Right renal pelvis (tissue), 4 donors: ENCODE measurements around the gene PCDH9. TPM values are rescaled to one million over a fixed set of nuclear protein-coding genes. Genes with fewer than 3 reads are reported as not detected.

ENCODE experiments used
- DNase-seq, 4 donors: peaks; one replicate each; pipeline ENCODE4 v3.0.0-alpha.2; 2013; ENCODE audit warnings: low read depth in 4 of 4, low spot score in 3 of 4, missing footprints in 1 of 4
- polyA plus RNA-seq, 4 donors: library from polyadenylated mRNA; unstranded; fragments of 120-200 nt; gene quantifications; one replicate each; pipeline ENCODE4 v1.2.1, GENCODE V29; 2013; ENCODE audit not compliant: insufficient read length in 4 of 4

Gene PCDH9, protein sequence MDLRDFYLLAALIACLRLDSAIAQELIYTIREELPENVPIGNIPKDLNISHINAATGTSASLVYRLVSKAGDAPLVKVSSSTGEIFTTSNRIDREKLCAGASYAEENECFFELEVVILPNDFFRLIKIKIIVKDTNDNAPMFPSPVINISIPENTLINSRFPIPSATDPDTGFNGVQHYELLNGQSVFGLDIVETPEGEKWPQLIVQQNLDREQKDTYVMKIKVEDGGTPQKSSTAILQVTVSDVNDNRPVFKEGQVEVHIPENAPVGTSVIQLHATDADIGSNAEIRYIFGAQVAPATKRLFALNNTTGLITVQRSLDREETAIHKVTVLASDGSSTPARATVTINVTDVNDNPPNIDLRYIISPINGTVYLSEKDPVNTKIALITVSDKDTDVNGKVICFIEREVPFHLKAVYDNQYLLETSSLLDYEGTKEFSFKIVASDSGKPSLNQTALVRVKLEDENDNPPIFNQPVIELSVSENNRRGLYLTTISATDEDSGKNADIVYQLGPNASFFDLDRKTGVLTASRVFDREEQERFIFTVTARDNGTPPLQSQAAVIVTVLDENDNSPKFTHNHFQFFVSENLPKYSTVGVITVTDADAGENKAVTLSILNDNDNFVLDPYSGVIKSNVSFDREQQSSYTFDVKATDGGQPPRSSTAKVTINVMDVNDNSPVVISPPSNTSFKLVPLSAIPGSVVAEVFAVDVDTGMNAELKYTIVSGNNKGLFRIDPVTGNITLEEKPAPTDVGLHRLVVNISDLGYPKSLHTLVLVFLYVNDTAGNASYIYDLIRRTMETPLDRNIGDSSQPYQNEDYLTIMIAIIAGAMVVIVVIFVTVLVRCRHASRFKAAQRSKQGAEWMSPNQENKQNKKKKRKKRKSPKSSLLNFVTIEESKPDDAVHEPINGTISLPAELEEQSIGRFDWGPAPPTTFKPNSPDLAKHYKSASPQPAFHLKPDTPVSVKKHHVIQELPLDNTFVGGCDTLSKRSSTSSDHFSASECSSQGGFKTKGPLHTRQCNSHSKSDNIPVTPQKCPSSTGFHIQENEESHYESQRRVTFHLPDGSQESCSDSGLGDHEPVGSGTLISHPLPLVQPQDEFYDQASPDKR (N-terminal part only)
- 10 to 100 TPM; 12.8 to 16.5 (median 15.0) TPM for polyA plus RNA-seq

DNA sequence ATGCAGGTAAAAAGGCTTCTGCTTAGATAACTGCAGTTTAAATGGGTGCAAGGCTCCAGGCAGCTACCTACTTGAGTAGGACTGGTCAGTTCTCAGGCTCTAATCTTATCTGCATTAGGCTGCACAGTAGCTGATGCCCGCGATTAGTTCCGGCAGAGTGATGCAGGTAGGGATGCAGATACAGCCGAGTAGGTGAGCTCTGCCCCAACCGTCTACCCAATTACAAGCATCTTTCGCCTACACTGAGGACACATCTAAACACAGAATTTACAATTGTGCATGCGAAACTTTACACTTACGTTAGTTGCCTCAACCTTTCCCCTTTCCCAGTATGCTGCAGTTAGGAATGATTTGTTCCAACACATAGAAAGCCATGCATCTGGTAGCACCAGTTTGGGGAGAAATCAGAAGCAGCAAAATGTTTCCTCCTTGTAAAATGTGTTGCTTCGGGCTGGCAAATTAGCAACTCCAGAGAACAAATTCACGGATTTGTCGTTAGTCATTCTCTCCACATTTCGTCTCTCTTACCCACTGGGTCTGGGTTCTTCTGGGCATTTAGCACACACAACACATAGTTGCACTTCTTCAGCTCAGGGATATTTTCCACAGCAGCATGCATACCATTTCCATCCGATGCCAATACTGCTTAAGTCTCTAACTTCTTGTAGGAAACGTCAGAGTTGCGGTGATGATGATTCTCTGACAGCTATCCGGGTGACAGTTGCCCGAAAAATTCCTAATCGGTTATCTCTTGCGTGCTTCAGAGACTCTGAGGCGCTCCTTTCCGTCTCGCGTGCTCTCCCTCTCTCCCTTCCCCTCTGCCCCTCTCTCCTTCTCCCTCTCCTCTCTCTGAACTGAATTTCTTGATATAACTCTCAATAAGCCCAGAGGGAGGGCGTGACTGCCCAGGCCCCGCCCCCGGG lies at the start of gene PCDH9:
Gene PCDH9, minus strand, starts transcription at position 856 of the 923 bp plus-strand sequence. CDS start 1,896 bp downstream, outside the sequence.
- peak in 1 of 4 donors; percentile 65 for DNase-seq

DNA sequence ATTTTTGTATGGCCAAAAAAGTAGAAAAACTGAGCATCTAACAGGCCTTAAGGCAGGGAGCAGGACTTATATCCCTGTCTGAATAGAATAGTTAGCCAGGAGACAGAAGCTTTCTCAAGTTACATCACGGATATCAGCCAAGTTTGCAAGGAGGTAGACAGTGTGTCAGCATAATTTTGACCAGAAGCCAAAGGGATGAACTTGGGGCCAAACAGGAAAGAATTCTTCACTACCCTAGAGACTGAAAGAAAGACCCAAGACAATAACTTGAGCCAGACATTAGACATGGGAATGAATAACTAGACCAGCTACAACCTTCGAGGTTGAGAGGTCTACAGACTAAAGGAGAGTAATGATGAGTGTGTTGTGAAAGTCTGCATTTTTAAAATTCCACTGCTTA lies 48.1 kb upstream of the PCDH9 start:
- DNase-seq: no peak

DNA sequence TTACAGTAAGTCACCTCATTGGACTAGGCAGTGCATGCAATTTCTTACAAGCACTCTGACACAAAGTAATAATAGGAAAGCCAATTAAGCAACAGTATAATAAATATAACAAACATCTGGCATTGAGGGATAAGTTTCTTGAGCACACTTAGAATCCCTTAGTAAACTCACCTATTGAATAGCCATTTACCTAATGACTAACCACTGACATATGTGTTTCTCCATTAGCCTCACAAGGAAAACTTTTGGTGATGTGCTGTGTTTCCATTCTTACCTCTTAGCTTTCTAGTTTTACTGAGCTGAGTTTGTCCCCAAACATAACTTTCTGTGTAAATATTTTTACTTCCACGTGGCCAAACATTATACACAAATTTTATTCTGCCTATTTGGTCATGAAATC lies 47.4 kb upstream of the PCDH9 start:
- no peak for DNase-seq

DNA sequence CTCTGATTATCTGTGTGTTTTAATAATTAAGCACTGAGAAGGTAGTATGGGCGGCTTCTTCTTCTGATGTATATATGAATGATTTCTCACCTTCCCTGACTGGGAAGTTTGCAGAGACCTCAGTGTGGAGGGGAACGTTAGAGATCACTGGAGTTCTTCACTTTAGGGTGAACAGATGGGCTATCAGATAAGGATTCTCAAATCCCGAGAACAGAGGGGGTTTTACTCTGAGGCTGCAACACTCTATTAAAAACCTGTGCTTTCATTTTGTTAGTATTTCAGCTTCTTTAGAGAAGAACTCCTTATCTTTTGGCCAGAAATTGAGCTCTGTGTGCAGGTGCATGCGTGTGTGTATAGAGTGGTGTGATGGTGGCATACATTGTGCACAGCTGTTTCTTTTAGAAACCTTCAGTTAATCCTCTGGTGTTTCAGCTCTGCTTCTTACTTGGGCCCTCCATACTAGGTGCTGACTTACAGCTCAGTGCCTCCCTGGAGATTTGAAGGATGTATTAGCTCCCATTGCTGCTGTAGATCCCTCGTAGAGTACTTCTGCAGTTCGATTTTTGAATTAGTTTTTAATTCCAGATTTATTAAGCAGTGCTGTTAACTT lies 45.3 kb upstream of the PCDH9 start:
- no peak for DNase-seq

DNA sequence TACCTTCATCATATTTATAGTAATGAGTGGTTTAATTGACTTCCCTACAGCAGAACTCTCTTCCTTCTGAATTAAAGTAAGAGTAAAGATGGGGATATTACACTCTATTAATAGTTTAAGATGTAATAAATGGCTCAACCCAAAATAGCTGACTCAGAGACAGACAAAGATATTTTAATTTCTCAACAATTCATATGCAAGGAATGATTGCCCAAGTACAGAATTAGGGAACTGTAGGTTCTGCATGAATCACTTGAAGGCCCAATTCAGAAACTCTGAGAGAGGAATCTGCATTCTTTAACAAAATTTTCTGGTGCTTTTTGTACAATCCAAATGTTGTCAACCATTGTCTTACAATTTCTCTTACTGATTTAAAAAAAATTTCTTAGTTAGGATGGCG lies 42.9 kb upstream of the PCDH9 start:
- no peak for DNase-seq

DNA sequence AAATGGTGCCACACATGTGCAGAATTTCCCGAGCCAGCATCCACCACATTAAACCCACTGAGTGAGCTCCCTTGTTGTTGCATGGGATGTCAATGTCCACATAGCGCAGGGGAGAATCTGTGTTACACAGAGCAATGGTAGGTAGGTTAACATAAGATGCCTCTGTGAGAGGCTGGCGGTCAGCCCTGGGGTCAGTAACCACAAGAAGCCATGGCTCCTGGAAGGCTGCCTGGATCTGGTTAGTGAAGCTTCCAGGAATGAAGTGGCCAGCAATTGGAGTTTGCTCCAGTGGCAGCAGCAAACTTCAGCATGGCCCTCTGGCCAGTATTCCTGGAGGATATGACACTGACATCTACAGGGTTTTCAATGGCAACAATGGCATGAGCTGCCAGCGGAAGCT lies 37.0 kb upstream of the PCDH9 start:
- DNase-seq: no peak

DNA sequence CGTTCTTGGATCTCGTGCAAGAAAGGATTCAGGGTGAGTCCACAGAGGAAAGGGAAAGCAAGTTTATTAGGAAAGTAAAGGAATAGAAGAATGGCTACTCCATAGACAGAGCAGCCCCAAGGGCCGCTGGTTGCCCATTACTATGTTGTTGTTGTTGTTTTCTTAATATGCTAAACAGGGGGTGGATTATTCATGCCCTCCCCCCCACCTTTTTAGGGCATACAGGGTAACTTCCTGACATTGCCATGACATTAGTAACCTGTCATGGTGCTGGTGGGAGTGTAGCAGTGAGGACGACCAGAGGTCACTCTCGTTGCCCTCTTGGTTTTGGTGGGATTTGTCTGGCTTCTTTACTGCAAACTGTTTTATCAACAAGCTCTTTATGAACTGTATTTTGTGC lies 29.1 kb upstream of the PCDH9 start:
- DNase-seq: no peak

DNA sequence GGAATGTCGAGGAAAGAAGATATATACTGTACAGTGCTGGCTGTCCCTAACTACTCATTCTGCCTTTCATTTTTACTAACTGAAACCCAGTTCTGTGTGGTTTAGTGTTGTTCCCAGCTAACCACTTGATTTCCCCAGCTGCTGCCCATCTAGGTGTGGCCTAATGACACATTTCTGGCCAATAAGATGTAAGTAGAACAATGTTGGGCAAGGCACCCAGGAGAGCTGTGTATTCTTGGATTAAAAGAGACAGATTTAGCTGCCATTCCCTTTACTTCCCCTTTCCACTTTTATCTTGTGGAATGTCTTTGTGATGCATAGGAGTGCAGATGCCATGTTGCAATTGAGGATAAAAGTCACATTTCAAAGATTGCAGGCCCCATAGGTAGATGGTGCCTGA lies 28.3 kb upstream of the PCDH9 start:
- DNase-seq: no peak

DNA sequence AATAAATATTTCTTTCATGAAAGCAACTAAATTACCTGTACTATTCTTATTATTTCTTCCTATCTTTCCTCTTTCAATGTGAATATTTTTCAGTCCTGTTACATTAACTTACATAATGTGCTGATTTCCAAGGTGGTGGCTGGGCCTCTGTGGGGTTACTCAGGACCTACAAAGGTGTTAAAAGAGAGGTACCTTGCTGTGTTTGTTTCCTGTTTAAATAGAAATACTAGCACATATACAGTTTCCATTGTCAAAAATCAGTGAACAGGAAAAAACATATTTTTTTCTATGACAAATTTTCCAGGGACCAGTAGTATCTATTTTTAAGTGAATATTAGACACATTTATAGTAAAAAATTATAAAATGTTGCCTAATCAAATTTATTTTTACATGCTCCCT lies 8.7 kb upstream of the PCDH9 start:
- DNase-seq: no peak

DNA sequence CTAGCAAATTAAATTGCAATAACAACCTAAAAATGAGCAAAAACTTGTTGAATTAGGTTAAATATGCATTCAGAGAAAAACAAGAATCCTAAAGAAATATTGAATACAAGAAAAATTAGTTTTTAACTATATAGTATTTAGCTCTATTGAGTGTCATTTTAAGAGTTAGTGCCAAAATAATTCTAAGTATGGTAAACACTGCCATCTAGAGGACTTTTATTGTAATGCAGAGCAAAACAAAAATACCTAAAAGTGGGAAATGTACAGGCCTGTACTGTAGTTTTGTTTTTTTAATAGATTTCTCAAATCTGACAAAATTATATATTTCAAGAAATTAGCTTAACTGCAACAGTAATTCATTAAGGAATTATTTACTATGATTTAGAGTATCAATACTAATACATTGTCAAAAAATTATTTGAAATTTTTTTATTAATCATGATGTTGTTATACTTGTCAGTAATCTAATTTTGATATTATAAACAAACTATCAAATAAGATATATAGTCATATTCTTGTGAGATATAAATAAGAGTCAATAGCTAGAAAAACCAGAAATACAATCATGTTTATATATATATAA lies 8.2 kb upstream of the PCDH9 start:
- DNase-seq: no peak

DNA sequence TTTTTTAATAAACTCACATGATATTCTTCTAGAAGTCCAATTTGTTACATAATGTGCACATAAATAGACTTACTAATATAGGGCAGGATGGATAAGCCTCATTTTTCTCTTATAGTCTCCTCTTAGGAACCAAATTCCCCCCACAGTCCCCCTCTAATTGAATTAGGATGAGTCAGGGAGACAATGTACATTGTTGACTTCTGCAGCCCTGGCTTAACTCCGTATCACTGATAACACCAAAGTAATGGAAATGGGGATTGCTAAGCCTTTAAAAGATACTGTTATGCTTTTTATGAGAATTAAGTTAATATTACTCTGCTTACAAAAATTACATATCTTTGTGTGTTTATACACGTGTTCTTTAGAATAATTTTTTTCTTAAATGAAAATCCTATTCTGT lies 5.1 kb upstream of the PCDH9 start:
- DNase-seq: no peak

DNA sequence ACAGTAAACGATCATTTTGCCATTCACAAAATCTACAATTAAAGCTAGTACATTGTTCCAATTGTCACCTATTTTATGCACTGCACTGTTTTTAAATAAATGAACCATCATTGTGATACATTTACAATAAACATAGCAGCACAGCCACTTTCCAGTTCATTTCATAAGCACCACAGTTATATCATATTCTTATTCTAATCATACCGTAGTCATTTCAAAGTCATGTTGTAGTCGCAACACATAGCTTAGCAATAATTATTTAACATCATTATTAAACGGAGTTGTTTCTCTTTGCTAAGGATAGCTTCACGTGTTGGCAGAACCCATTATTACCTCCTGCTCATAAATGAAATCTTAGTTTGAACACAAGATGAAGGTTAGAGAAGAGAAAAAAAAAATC lies 2.2 kb upstream of the PCDH9 start:
- DNase-seq: no peak

DNA sequence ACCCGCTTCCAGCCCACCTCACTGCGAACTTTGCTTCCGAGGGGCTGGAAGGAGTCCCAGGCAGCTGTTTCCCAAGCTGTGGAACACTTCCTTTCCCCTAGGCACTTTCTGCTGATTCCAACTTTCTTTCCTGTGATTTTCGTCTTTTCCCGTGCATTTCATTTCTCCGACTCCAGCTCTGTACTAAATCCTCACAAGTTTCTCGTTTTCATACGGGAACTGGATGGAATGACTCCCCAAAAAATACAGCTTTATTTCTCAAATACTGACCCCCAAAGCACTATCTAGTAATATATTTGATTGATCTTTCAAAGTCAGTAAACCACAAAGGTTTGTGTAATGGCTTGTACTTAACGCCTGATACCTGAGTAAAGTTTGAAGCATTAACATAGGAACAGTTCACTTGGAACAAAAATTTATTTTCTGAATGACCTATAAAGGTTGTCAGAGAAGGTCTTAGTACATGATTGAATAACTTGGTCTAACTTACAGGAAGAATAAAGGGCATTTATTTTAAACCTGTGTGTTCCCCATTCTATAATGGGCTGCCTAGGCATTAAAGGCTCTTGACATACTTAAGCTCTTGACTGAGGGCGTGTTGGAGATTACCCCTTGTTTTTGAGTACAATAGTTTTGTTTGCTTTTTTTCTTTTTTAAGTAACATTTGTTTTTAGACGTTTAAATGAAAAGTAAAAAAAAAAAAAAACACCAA lies 1.3 kb upstream of the PCDH9 start:
- DNase-seq: peak in 1 of 4 donors; percentile 72

DNA sequence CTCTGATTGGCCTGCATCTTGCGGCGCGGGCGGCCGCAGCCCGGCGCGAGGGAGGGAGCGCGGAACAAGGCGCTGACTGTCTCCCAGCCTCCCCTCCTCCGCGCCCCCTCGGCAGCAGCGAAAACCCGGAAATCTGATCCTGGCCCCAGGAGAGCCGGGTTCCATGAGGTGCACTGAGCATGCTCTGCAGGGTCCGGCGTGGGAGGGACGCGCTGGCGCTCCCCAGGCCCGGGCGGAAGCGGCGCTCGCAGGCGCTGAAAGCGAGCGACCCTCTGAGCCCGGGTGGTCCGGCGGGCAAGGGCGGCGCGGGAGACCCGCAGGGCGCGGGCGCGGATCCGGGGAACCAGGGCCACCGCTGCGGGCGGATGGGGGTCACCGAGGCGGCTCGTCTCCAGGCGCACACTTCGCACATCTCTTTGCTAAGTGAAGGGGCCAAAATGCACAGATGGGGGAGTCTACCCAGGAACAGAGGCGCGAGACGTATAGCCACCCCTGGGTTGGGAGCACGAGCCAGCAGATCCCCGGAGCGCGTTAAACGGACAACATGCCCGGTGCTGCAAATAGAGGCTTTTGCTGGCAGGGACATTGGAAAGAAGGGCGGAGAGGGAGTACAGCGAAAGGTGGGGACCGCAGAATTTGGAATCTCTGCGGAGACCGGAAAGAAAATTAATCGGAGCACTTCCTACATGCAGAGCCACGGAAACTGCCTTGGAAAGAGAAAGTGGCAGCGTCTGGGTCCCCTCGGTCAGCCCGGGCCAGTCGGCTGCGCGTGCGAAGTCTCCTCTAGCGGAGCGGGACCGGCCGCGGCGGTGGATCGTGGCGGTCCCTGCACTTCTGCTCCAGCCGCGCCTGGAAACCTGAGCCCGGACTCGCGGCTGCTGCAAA lies 510 bp upstream of the PCDH9 start:
- DNase-seq: peak; percentile 92 to 96 (median 96)

DNA sequence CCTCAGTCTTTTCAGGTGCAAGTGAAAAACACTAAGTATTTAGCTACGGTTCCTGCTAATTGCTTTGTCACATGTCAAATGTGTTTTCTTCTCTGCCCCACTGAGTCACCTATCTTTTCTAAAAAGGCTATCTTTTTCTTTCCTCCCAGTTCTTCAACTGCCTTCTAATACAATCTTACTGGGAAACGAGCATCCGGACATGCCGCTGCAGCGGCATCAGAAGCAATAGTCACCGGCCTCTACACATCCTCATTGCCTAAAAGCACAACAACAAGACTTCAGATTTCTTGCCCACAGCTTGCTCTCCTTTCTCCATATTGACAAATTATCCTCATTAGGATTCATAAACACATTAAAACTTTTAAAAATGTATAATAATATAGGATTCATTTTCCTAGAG lies 1.2 kb downstream of the PCDH9 start:
- DNase-seq: no peak

DNA sequence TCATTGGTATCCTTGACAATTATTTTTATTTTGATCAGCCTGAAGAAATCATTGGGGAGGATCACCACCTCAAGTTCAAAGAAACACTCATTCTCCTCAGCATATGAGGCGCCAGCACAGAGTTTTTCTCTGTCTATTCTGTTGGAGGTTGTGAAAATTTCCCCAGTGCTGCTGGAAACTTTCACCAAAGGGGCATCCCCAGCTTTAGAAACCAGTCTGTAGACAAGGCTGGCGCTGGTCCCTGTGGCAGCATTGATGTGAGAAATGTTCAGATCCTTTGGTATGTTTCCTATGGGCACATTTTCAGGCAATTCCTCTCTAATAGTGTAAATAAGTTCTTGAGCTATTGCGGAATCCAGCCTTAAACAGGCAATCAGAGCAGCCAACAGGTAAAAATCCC lies 2.1 kb downstream of the PCDH9 start:
- DNase-seq: no peak

DNA sequence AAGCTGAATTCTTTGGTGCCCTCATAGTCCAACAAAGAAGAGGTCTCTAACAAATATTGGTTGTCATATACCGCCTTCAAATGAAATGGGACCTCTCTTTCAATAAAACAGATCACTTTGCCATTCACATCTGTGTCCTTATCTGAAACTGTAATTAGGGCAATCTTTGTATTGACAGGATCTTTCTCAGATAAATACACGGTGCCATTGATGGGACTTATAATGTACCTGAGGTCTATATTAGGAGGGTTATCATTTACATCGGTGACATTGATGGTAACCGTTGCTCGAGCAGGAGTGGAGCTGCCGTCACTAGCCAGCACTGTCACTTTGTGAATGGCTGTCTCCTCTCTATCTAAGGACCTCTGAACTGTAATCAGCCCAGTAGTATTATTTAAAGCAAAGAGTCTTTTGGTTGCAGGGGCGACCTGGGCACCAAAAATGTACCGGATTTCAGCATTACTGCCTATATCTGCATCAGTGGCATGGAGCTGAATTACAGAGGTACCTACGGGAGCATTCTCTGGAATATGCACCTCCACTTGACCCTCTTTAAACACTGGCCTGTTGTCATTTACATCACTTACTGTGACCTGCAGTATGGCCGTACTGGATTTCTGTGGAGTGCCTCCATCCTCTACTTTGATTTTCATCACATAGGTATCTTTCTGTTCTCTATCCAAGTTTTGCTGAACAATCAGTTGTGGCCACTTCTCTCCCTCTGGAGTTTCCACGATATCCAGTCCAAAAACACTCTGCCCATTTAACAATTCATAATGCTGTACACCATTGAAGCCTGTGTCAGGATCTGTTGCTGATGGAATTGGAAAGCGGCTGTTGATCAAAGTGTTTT lies 2.8 kb downstream of the PCDH9 start:
- no peak for DNase-seq
